CMK (cell line): ENCODE data around the gene NLGN1.
A peak's percentile ranks its signal among the peaks of the same experiment; 100 is the strongest.

Source experiments
- DNase-seq: peaks from one replicate; pipeline ENCODE4 v3.0.0-alpha.2; 2010; ENCODE audit warnings: low read depth

The NLGN1 gene

GRCh38 chr3:173983343-173983742 is 585.8 kb downstream of the NLGN1 start:
- DNase-seq: no peak

GRCh38 chr3:173986861-173987410 is 589.4 kb downstream of the NLGN1 start:
- no peak for DNase-seq

GRCh38 chr3:173988909-173989308 is 591.4 kb downstream of the NLGN1 start:
- no peak for DNase-seq

- no peak for DNase-seq
Observed at GRCh38 chr3:173992416-173992815, 594.9 kb downstream of the NLGN1 start.

- DNase-seq: no peak
Observed at GRCh38 chr3:173993299-173993698, 595.8 kb downstream of the NLGN1 start.

GRCh38 chr3:174000675-174001074 is 603.1 kb downstream of the NLGN1 start:
- DNase-seq: no peak

- DNase-seq: no peak
Observed at GRCh38 chr3:174002543-174002942, 605.0 kb downstream of the NLGN1 start.

- no peak for DNase-seq
Observed at GRCh38 chr3:174010907-174011306, 613.4 kb downstream of the NLGN1 start.

- no peak for DNase-seq
Observed at GRCh38 chr3:174016186-174016585, 618.6 kb downstream of the NLGN1 start.

- DNase-seq: no peak
Observed at GRCh38 chr3:174020156-174020555, 622.6 kb downstream of the NLGN1 start.

GRCh38 chr3:174023421-174023820 is 625.9 kb downstream of the NLGN1 start:
- DNase-seq: no peak

GRCh38 chr3:174028673-174029072 is 631.1 kb downstream of the NLGN1 start:
- DNase-seq: no peak

GRCh38 chr3:174035328-174035886 is 637.9 kb downstream of the NLGN1 start:
- DNase-seq: peak; percentile 45

- peak; percentile 27 for DNase-seq
Observed at GRCh38 chr3:174046311-174046710, 648.8 kb downstream of the NLGN1 start.

- no peak for DNase-seq
Observed at GRCh38 chr3:174049472-174049871, 651.9 kb downstream of the NLGN1 start.

GRCh38 chr3:174051191-174051590 is 653.6 kb downstream of the NLGN1 start:
- DNase-seq: no peak

GRCh38 chr3:174058804-174059203 is 661.3 kb downstream of the NLGN1 start:
- no peak for DNase-seq

GRCh38 chr3:174060431-174060830 is 662.9 kb downstream of the NLGN1 start:
- DNase-seq: no peak

GRCh38 chr3:174061162-174061561 is 663.6 kb downstream of the NLGN1 start:
- DNase-seq: no peak

- DNase-seq: no peak
Observed at GRCh38 chr3:174061731-174062130, 664.2 kb downstream of the NLGN1 start.

GRCh38 chr3:174062923-174063322 is 665.4 kb downstream of the NLGN1 start:
- DNase-seq: no peak

GRCh38 chr3:174068035-174068434 is 670.5 kb downstream of the NLGN1 start:
- DNase-seq: no peak

GRCh38 chr3:174072675-174073074 is 675.1 kb downstream of the NLGN1 start:
- no peak for DNase-seq

GRCh38 chr3:174083706-174084105 is 686.2 kb downstream of the NLGN1 start:
- DNase-seq: no peak
